GM18519 (cell line): ENCODE measurements around the gene PIF1.
"Not testable (repeated sequence)": the region's sequence is repeated elsewhere in the genome, so short reads cannot be mapped to it uniquely, and the experiment has no call there.

Source experiments
- ATAC-seq: cut with Tn5 transposase; IDR thresholded peaks from one replicate; pipeline ENCODE4 v1.9.1; 2021; ENCODE audit warnings: mild to moderate bottlenecking, moderate library complexity; ENCODE audit not compliant: unreplicated experiment, low FRiP score

Gene PIF1

GRCh38 chr15:64813075-64813474 lies 12.4 kb downstream of the PIF1 start:
- no peak for ATAC-seq

- ATAC-seq = no peak
These were observed 14.7 kb downstream of the PIF1 start for GRCh38 chr15:64810497-64811326.

- ATAC-seq = no peak
These were observed 15.6 kb downstream of the PIF1 start for GRCh38 chr15:64809649-64810496.

- no peak for ATAC-seq
These were observed 16.5 kb downstream of the PIF1 start for GRCh38 chr15:64808785-64809453.

- ATAC-seq = no peak
These were observed 17.7 kb downstream of the PIF1 start for GRCh38 chr15:64807751-64808222.

GRCh38 chr15:64807051-64807749 lies 18.2 kb downstream of the PIF1 start:
- no peak for ATAC-seq

- ATAC-seq = no peak
These were observed 18.9 kb downstream of the PIF1 start for GRCh38 chr15:64806509-64806908.

GRCh38 chr15:64804619-64805018 lies 20.8 kb downstream of the PIF1 start:
- no peak for ATAC-seq

- no peak for ATAC-seq
These were observed 21.9 kb downstream of the PIF1 start for GRCh38 chr15:64803526-64803925.

- ATAC-seq = no peak
These were observed 25.0 kb downstream of the PIF1 start for GRCh38 chr15:64800476-64800875.

GRCh38 chr15:64798905-64799304 lies 26.5 kb downstream of the PIF1 start:
- ATAC-seq = not testable (repeated sequence)

GRCh38 chr15:64795921-64796320 lies 29.5 kb downstream of the PIF1 start:
- not testable (repeated sequence) for ATAC-seq

GRCh38 chr15:64795299-64795698 lies 30.1 kb downstream of the PIF1 start:
- ATAC-seq = not testable (repeated sequence)

GRCh38 chr15:64792282-64792681 lies 33.2 kb downstream of the PIF1 start:
- ATAC-seq = no peak

- ATAC-seq = no peak
These were observed 34.0 kb downstream of the PIF1 start for GRCh38 chr15:64791401-64791800.

GRCh38 chr15:64783796-64784195 lies 41.7 kb downstream of the PIF1 start:
- ATAC-seq = no peak

GRCh38 chr15:64782751-64783150 lies 42.7 kb downstream of the PIF1 start:
- no peak for ATAC-seq

GRCh38 chr15:64781299-64781698 lies 44.1 kb downstream of the PIF1 start:
- no peak for ATAC-seq

GRCh38 chr15:64780600-64781156 lies 44.8 kb downstream of the PIF1 start:
- ATAC-seq = no peak

- no peak for ATAC-seq
These were observed 45.8 kb downstream of the PIF1 start for GRCh38 chr15:64779630-64780029.
